ENCODE measurements around the gene RANBP10.

- no peak for TF ChIP-seq CTCF (IDR thresholded peaks at IDR 0.05; ENCODE audit: insufficient read depth, low read length)
- TF ChIP-seq, protein P1, sequence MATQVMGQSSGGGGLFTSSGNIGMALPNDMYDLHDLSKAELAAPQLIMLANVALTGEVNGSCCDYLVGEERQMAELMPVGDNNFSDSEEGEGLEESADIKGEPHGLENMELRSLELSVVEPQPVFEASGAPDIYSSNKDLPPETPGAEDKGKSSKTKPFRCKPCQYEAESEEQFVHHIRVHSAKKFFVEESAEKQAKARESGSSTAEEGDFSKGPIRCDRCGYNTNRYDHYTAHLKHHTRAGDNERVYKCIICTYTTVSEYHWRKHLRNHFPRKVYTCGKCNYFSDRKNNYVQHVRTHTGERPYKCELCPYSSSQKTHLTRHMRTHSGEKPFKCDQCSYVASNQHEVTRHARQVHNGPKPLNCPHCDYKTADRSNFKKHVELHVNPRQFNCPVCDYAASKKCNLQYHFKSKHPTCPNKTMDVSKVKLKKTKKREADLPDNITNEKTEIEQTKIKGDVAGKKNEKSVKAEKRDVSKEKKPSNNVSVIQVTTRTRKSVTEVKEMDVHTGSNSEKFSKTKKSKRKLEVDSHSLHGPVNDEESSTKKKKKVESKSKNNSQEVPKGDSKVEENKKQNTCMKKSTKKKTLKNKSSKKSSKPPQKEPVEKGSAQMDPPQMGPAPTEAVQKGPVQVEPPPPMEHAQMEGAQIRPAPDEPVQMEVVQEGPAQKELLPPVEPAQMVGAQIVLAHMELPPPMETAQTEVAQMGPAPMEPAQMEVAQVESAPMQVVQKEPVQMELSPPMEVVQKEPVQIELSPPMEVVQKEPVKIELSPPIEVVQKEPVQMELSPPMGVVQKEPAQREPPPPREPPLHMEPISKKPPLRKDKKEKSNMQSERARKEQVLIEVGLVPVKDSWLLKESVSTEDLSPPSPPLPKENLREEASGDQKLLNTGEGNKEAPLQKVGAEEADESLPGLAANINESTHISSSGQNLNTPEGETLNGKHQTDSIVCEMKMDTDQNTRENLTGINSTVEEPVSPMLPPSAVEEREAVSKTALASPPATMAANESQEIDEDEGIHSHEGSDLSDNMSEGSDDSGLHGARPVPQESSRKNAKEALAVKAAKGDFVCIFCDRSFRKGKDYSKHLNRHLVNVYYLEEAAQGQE (IDR thresholded peaks at IDR 0.05; ENCODE audit: insufficient replicate concordance, low read depth), result no peak
- no peak for TF ChIP-seq GABPA (IDR thresholded peaks at IDR 0.05; ENCODE audit: low read depth)
- TF ChIP-seq POLR2AphosphoS5 (IDR thresholded peaks at IDR 0.05; ENCODE audit: low read depth), result no peak
Measured at GRCh38 chr16:67678354-67679023, 127.9 kb downstream of the RANBP10 start.

Data from HL-60 (cell line).